Right lobe of liver (tissue), 4 donors: ENCODE results near the gene CSGALNACT2.

Experiments
- POLR2A ChIP-seq: fragments of 450-650 bp; IDR thresholded peaks from one replicate; pipeline ENCODE4 v1.6.1; 2017; ENCODE audit warnings: antibody characterized with exemption, mild to moderate bottlenecking
- TF ChIP-seq, protein P1 (sequence below), 4 donors: fragments of 200-600 bp in 3 of 4; fragments of 450-650 bp in 1 of 4; IDR thresholded peaks; one replicate each; pipeline versions ENCODE4 v1.5.1 to v1.8.0; 2016 to 2022; ENCODE audit warnings: antibody characterized with exemption in 4 of 4, mild to moderate bottlenecking in 2 of 4
- donor health status: DM: no; HTN: no; CAD: no.
- donor health status: DM: no; HTN: no; CAD: no.
- donor health status: DM: no; HTN: yes; CAD: no.

DNA sequence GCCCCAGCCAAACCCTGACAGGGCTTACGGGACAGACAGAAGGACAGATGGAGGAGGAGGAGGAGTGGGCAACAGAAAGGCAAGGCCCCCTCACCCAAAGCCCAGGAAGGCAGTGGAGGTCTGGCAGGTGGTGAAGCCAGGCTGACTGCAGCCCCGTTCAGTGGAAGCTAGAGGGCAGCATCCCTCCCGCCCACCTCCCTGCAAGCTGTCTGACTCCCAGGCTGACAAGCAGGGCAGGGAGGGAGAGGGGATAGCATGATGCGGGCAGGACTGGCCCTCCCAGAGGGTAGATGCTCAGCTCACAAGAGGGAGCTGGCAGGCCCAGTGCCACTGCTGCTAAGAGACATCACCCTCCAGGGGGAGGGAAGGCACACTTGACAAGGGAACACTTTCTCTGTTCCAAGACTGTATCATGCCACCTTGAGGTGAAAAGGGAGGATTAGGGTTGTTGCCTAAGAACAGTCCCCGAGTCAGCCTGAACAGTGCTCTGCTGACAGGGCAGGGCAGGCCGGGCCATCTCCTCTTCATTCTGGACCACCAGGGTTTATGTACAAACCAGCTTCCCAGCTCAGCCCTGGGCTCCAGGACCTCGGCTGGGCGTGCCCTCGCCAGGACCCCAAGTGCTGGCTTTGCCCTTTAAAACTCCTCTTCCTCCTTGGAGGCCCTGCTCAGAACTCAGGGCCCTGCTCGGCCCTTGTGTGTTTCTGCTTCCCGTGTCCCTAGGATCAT, 66.9 kb downstream of the CSGALNACT2 start:
- TF ChIP-seq, protein P1, sequence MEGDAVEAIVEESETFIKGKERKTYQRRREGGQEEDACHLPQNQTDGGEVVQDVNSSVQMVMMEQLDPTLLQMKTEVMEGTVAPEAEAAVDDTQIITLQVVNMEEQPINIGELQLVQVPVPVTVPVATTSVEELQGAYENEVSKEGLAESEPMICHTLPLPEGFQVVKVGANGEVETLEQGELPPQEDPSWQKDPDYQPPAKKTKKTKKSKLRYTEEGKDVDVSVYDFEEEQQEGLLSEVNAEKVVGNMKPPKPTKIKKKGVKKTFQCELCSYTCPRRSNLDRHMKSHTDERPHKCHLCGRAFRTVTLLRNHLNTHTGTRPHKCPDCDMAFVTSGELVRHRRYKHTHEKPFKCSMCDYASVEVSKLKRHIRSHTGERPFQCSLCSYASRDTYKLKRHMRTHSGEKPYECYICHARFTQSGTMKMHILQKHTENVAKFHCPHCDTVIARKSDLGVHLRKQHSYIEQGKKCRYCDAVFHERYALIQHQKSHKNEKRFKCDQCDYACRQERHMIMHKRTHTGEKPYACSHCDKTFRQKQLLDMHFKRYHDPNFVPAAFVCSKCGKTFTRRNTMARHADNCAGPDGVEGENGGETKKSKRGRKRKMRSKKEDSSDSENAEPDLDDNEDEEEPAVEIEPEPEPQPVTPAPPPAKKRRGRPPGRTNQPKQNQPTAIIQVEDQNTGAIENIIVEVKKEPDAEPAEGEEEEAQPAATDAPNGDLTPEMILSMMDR (IDR thresholded peaks at IDR 0.05), result peak; percentile 43 to 75 (median 64)
- TF ChIP-seq POLR2A, result no peak
